Measurements from ENCODE around the gene SF3B2.
A peak's percentile ranks its signal among the peaks of the same experiment; 100 is the strongest.

SF3B2 gene

GRCh38 chr11:66051371-66051765, 796 bp upstream of the SF3B2 start:
- DNase-seq: no peak

- no peak for DNase-seq
These were observed 459 bp downstream of the SF3B2 start for GRCh38 chr11:66052664-66052982.

GRCh38 chr11:66055021-66055420, 2.9 kb downstream of the SF3B2 start:
- no peak for DNase-seq

GRCh38 chr11:66056501-66056900, 4.3 kb downstream of the SF3B2 start:
- DNase-seq: no peak

- DNase-seq: no peak
These were observed 8.0 kb downstream of the SF3B2 start for GRCh38 chr11:66059966-66060680.

- DNase-seq: no peak
These were observed 9.1 kb downstream of the SF3B2 start for GRCh38 chr11:66061268-66061667.

- no peak for DNase-seq
These were observed 10.2 kb downstream of the SF3B2 start for GRCh38 chr11:66062408-66062807.

- DNase-seq: no peak
These were observed 11.7 kb downstream of the SF3B2 start for GRCh38 chr11:66063900-66064299.

GRCh38 chr11:66064571-66064970, 12.4 kb downstream of the SF3B2 start:
- no peak for DNase-seq

- no peak for DNase-seq
These were observed 14.6 kb downstream of the SF3B2 start for GRCh38 chr11:66066751-66067150.

- no peak for DNase-seq
These were observed 15.5 kb downstream of the SF3B2 start for GRCh38 chr11:66067640-66068039.

- DNase-seq: peak; percentile 64
These were observed 16.1 kb downstream of the SF3B2 start for GRCh38 chr11:66068154-66068821.

GRCh38 chr11:66068923-66069714, 17.0 kb downstream of the SF3B2 start:
- peak; percentile 73 for DNase-seq

GRCh38 chr11:66069715-66070603, 17.8 kb downstream of the SF3B2 start, which contains the start of gene PACS1:
PACS1 (plus strand) TSS chr11:66070272; CDS start chr11:66070487, 215 bp downstream.
- peak; percentile 77 for DNase-seq

GRCh38 chr11:66070604-66071380, 18.6 kb downstream of the SF3B2 start:
- peak; percentile 43 for DNase-seq

GRCh38 chr11:66071381-66071801, 19.2 kb downstream of the SF3B2 start:
- DNase-seq: no peak

GRCh38 chr11:66072081-66072480, 19.9 kb downstream of the SF3B2 start:
- peak; percentile 77 for DNase-seq

- no peak for DNase-seq
These were observed 20.4 kb downstream of the SF3B2 start for GRCh38 chr11:66072518-66072917.

GRCh38 chr11:66073669-66074068, 21.5 kb downstream of the SF3B2 start:
- no peak for DNase-seq

- DNase-seq: no peak
These were observed 23.1 kb downstream of the SF3B2 start for GRCh38 chr11:66075273-66075672.

- peak; percentile 53 for DNase-seq
These were observed 24.4 kb downstream of the SF3B2 start for GRCh38 chr11:66076561-66076960.

- DNase-seq: no peak
These were observed 25.8 kb downstream of the SF3B2 start for GRCh38 chr11:66077927-66078326.

Data from fibroblast of skin of right biceps (primary cell).